ENCODE results near the gene UBE2QL1. TPM values are rescaled to one million over a fixed set of nuclear protein-coding genes. Genes with fewer than 3 reads are reported as not detected.
A peak's percentile ranks its signal among the peaks of the same experiment; 100 is the strongest.

Gene UBE2QL1
- total RNA-seq, 3 donors from 2014 or later: 0.44 to 1.8 (median 1.6) TPM

DNA sequence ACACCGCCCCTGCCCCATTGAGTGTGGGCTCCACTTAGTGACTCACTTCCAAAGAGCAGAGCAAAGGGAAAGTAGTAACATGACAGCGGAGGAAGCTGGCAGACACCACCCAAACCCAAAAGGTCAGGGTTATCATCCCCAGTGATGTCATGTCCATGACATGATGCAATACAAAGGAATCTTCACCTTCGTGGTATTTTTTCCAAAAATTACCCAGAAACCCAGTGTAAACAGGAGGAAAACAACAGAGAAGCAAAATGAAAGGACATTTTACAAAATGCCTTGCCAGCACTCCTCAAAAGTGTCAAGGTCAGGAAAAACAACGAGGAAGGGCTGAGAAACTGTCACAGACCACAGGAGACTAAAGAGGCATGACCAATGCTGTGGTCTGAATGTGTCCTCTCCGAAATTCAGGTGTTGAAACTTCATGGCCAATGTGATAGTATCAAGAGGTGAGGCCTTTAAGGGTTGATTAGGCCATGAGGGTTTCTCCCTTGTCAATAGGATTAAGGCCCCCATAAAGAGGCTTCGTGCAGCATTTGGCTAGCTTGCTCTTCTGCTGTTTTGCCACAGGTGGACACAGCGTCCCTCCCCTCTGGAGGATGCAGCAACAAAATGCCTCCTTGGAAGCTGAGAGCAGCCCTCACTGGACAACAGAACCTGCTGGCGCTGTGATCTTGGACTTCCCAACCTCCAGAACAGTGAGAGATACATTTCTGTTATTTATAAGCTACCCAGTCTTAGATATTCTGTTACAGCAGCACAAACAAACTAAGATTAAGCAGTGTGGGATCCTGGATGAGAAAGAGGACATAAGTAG, 39.8 kb upstream of the UBE2QL1 start:
- Histone ChIP-seq H3K27ac (no peak overlapping the region), H3K4me3 (no peak overlapping the region), H3K36me3 (no peaks in the 10 kb centered on the region), H3K27me3 (peaks cover 0 to 4% of the 10 kb centered on the region in 2 donors), H3K9me3 (peaks cover 0 to 5% of the 10 kb centered on the region in 2 donors), H3K4me1 (no peaks in the 10 kb centered on the region)
- no peak for DNase-seq (ENCODE audit: low spot score in 2 of 2)
- TF ChIP-seq, protein P1, sequence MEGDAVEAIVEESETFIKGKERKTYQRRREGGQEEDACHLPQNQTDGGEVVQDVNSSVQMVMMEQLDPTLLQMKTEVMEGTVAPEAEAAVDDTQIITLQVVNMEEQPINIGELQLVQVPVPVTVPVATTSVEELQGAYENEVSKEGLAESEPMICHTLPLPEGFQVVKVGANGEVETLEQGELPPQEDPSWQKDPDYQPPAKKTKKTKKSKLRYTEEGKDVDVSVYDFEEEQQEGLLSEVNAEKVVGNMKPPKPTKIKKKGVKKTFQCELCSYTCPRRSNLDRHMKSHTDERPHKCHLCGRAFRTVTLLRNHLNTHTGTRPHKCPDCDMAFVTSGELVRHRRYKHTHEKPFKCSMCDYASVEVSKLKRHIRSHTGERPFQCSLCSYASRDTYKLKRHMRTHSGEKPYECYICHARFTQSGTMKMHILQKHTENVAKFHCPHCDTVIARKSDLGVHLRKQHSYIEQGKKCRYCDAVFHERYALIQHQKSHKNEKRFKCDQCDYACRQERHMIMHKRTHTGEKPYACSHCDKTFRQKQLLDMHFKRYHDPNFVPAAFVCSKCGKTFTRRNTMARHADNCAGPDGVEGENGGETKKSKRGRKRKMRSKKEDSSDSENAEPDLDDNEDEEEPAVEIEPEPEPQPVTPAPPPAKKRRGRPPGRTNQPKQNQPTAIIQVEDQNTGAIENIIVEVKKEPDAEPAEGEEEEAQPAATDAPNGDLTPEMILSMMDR (IDR thresholded peaks at IDR 0.05): no peak
- TF ChIP-seq POLR2AphosphoS5 (IDR thresholded peaks at IDR 0.05) (no peak), POLR2A (IDR thresholded peaks at IDR 0.05) (no peak)
- intact Hi-C loops (cut with DNase I; ENCODE audit: low total_unique reads): no loop called here

DNA sequence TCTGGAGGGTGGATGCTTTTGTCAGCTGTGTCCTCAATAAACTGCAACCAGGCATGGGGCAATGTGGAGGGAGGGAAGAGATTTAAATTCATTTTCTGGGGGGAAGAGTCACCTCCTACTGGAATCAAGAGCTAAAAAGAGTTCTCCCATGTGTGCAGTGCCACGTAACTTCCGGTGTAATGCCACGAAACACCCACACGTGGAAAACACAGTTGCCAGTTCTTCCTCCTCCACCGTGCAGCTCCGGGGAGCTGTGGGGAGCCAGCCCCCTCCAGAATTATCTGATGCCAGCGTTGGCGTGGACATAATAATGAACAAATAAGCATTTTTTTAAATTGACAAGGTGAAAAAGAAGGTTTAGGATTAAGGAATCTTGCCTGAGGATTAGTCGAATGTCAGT, 38.2 kb upstream of the UBE2QL1 start:
- intact Hi-C loops (cut with DNase I; ENCODE audit: low total_unique reads): no loop called here
- peaks cover 0 to 7% of the 10 kb centered on the region in 2 donors for H3K27me3 ChIP-seq

DNA sequence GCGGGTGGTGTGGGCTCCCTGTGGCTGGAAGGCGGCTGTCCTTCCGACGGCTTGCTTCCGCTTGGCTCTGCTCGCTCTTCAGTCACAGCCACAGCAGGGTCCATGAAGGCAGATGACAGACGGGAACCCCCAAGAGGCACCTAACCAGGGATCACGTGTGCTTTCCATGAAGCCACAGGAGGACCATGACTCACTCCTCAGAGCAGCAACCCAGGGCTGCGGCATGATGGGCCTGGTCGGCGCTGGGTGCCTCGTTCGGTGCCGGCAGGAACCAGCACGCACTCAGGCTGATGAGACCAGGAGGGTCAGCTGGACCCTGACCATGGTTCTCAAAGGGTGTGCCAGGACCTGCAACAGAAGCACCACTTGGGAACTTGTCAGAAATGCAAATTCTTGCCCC, 37.5 kb upstream of the UBE2QL1 start:
- TF ChIP-seq POLR2A (IDR thresholded peaks at IDR 0.05) (no peak), POLR2AphosphoS5 (IDR thresholded peaks at IDR 0.05) (no peak)
- TF ChIP-seq, protein P1 (IDR thresholded peaks at IDR 0.05): no peak
- peaks cover 0 to 7% of the 10 kb centered on the region in 2 donors for H3K27me3 ChIP-seq
- intact Hi-C loops (cut with DNase I; ENCODE audit: low total_unique reads): no loop called here

More for the DNA sequence above, 38.2 kb upstream of the UBE2QL1 start:
- H3K4me3 ChIP-seq: no peak overlapping the region
- no peaks in the 10 kb centered on the region for H3K36me3 ChIP-seq
- no peak for TF ChIP-seq POLR2AphosphoS5 (IDR thresholded peaks at IDR 0.05)
- no peak for TF ChIP-seq POLR2A (IDR thresholded peaks at IDR 0.05)
- TF ChIP-seq, protein P1 (IDR thresholded peaks at IDR 0.05): no peak
- peaks cover 0 to 5% of the 10 kb centered on the region in 2 donors for H3K9me3 ChIP-seq
- DNase-seq (ENCODE audit: low spot score in 2 of 2): no peak
- no peak overlapping the region for H3K27ac ChIP-seq
- H3K4me1 ChIP-seq: no peaks in the 10 kb centered on the region

GRCh38 chr5:6412811-6413210, 35.8 kb upstream of the UBE2QL1 start:
- no peaks in the 10 kb centered on the region for H3K4me1 ChIP-seq

More for the DNA sequence above, 37.5 kb upstream of the UBE2QL1 start:
- no peaks in the 10 kb centered on the region for H3K4me1 ChIP-seq
- no peaks in the 10 kb centered on the region for H3K36me3 ChIP-seq
- no peak overlapping the region for H3K4me3 ChIP-seq
- H3K27ac ChIP-seq: no peak overlapping the region
- DNase-seq (ENCODE audit: low spot score in 2 of 2): no peak
- peaks cover 0 to 5% of the 10 kb centered on the region in 2 donors for H3K9me3 ChIP-seq

More at GRCh38 chr5:6412811-6413210, 35.8 kb upstream of the UBE2QL1 start:
- intact Hi-C loops (cut with DNase I; ENCODE audit: low total_unique reads): no loop called here
- TF ChIP-seq POLR2A (IDR thresholded peaks at IDR 0.05) (no peak), POLR2AphosphoS5 (IDR thresholded peaks at IDR 0.05) (no peak)
- TF ChIP-seq, protein P1 (IDR thresholded peaks at IDR 0.05): no peak
- no peak overlapping the region for H3K27ac ChIP-seq
- peaks cover 0 to 4% of the 10 kb centered on the region in 2 donors for H3K27me3 ChIP-seq
- peaks cover 0 to 5% of the 10 kb centered on the region in 2 donors for H3K9me3 ChIP-seq
- H3K36me3 ChIP-seq: no peaks in the 10 kb centered on the region
- DNase-seq (ENCODE audit: low spot score in 2 of 2): peak in 1 of 2 donors; percentile 24
- no peak overlapping the region for H3K4me3 ChIP-seq
